Endothelial cell of umbilical vein (primary cell): ENCODE measurements around the gene KLC4. TPM values are rescaled to one million over a fixed set of nuclear protein-coding genes. Genes with fewer than 3 reads are reported as not detected.

Experiments used
- BruUV-seq: library from RNA; stranded (reverse); fragments of 400-500 nt; replicated peaks from 2 replicates; lab custom pipeline; 2021; lab: Mats Ljungman, UMichigan
- CTCF ChIA-PET: fragments of 300-600, 350-600 bp; sonication (Branson Sonifier 250); formaldehyde crosslinking; loops from one replicate; lab custom pipeline; 2021; ENCODE audit warnings: antibody characterized with exemption, inconsistent platforms; lab: Charles Lee
- POLR2A ChIA-PET: fragments of 300-600, 350-600 bp; sonication (Branson Sonifier 250); formaldehyde crosslinking; loops from one replicate; lab custom pipeline; 2021; ENCODE audit warnings: antibody characterized with exemption, inconsistent platforms; lab: Charles Lee
- DNase-seq: peaks from one replicate; pipeline ENCODE4 v3.0.0-alpha.2; 2011; ENCODE audit warnings: low read depth, low spot score
- FAIRE-seq: peaks from 2 replicates; lab custom pipeline; 2011; peaks lifted over from hg19 to GRCh38; lab: Jason Lieb, UNC
- H2AFZ ChIP-seq: 2 replicates; pipeline ENCODE4 v1.6.0; 2012; ENCODE audit warnings: low read depth, low read length, control low read depth, inconsistent platforms
- H3K27ac ChIP-seq: 2 replicates; pipeline ENCODE4 v1.5.1; 2011; ENCODE audit warnings: low read depth, mild to moderate bottlenecking, control low read depth, low read length, moderate library complexity; ENCODE audit not compliant: insufficient read depth
- H3K27me3 ChIP-seq, 2 experiments: 2 replicates each; pipeline versions ENCODE4 v1.6.0 to v1.6.1; 2011; ENCODE audit warnings: low read length in 2 of 2, mixed read lengths in 1 of 2; ENCODE audit not compliant: control insufficient read depth in 2 of 2, insufficient read depth in 2 of 2
- H3K36me3 ChIP-seq, 2 experiments: 2 replicates in 1 of 2; 3 replicates in 1 of 2; pipeline ENCODE4 v1.5.1; 2011; ENCODE audit warnings: low read length in 2 of 2, mild to moderate bottlenecking in 1 of 2, moderate library complexity in 1 of 2; ENCODE audit not compliant: control insufficient read depth in 2 of 2, insufficient read depth in 2 of 2; ENCODE audit errors: extremely low read depth in 1 of 2
- H3K4me1 ChIP-seq: 3 replicates; pipeline ENCODE4 v1.5.1; 2011; ENCODE audit warnings: mild to moderate bottlenecking, low read length; ENCODE audit not compliant: control insufficient read depth, insufficient read depth; ENCODE audit errors: extremely low read depth
- H3K4me2 ChIP-seq: 2 replicates; pipeline ENCODE4 v1.6.1; 2011; ENCODE audit warnings: low read length, control low read depth, mixed read lengths; ENCODE audit not compliant: insufficient read depth
- H3K4me3 ChIP-seq, 3 experiments: fragments of 200-600 bp in 1 of 3; sonication (generic), shearing (Covaris generic) in 1 of 3; replicated peaks in 1 of 3; 2 replicates each; pipeline ENCODE4 v1.5.1; 2011 to 2016; ENCODE audit warnings: control low read depth in 3 of 3, low read length in 3 of 3, mild to moderate bottlenecking in 2 of 3, inconsistent platforms in 1 of 3, low read depth in 1 of 3, moderate library complexity in 1 of 3; ENCODE audit not compliant: insufficient read depth in 1 of 3
- H3K79me2 ChIP-seq: 2 replicates; pipeline ENCODE4 v1.6.0; 2012; ENCODE audit warnings: low read length, inconsistent platforms; ENCODE audit not compliant: control insufficient read depth, insufficient read depth
- H3K9ac ChIP-seq: replicated peaks from 2 replicates; pipeline ENCODE3; 2011; ENCODE audit warnings: low read length, control low read depth; ENCODE audit not compliant: insufficient read depth; ENCODE audit errors: extremely low read depth
- H3K9me1 ChIP-seq: replicated peaks from 3 replicates; pipeline ENCODE4 v1.6.0; 2011; ENCODE audit warnings: mild to moderate bottlenecking, low read length; ENCODE audit not compliant: control insufficient read depth, insufficient read depth; ENCODE audit errors: extremely low read depth
- H3K9me3 ChIP-seq: replicated peaks from 2 replicates; pipeline ENCODE4 v1.5.1; 2012; ENCODE audit warnings: low read length, inconsistent platforms; ENCODE audit not compliant: control insufficient read depth, insufficient read depth
- H4K20me1 ChIP-seq: replicated peaks from 2 replicates; pipeline ENCODE3; 2011; ENCODE audit warnings: mild to moderate bottlenecking, low read length; ENCODE audit not compliant: control insufficient read depth, insufficient read depth; ENCODE audit errors: extremely low read depth
- CTCF ChIP-seq, 2 donors: IDR thresholded peaks; 1 replicate in 1 of 2; 2 replicates in 1 of 2; pipeline ENCODE4 v1.5.1; 2011; ENCODE audit warnings: low read length in 2 of 2, mild to moderate bottlenecking in 2 of 2, moderate library complexity in 2 of 2, control low read depth in 1 of 2, inconsistent platforms in 1 of 2, low read depth in 1 of 2; ENCODE audit not compliant: insufficient read depth in 1 of 2; ENCODE audit errors: extremely low read depth in 1 of 2
- EZH2 ChIP-seq: IDR thresholded peaks from 2 replicates; pipeline ENCODE4 v1.6.1; 2012; ENCODE audit warnings: borderline replicate concordance, low read depth, mild to moderate bottlenecking, moderate library complexity, low read length, inconsistent platforms; ENCODE audit not compliant: severe bottlenecking
- FOS ChIP-seq: IDR thresholded peaks from 2 replicates; pipeline ENCODE4 v1.6.1; 2011; ENCODE audit warnings: mild to moderate bottlenecking, low read length, moderate library complexity, borderline replicate concordance; ENCODE audit not compliant: insufficient read depth
- GATA2 ChIP-seq: IDR thresholded peaks from 2 replicates; pipeline ENCODE4 v1.7.0; 2011; ENCODE audit warnings: low read depth, mild to moderate bottlenecking, moderate library complexity, mixed read lengths, low read length; ENCODE audit not compliant: insufficient read length, insufficient read depth
- JUN ChIP-seq: IDR thresholded peaks from 2 replicates; pipeline ENCODE4 v1.6.1; 2011; ENCODE audit warnings: borderline replicate concordance, low read depth; ENCODE audit not compliant: insufficient read length, insufficient read depth
- MAX ChIP-seq: IDR thresholded peaks from 2 replicates; pipeline ENCODE4 v1.6.1; 2011; ENCODE audit not compliant: insufficient read depth, insufficient read length
- MYC ChIP-seq: IDR thresholded peaks from one replicate; pipeline ENCODE4 v1.6.1; 2011; ENCODE audit warnings: mild to moderate bottlenecking, low read depth, low read length
- POLR2A ChIP-seq: IDR thresholded peaks from 2 replicates; pipeline ENCODE4 v1.6.1; 2012; ENCODE audit warnings: low read depth, mild to moderate bottlenecking, control low read depth, low read length
- POLR2AphosphoS5 ChIP-seq: IDR thresholded peaks from 2 replicates; pipeline ENCODE4 v1.6.1; 2012; ENCODE audit warnings: low read depth, mild to moderate bottlenecking, control low read depth, low read length, moderate library complexity; ENCODE audit not compliant: insufficient read depth
- dilution Hi-C: fragments of 300-500 bp; cut with MboI; formaldehyde crosslinking; loops from one replicate; pipeline ENCODE4 v1.15.0; 2019; ENCODE audit warnings: low sequenced_read_pairs; ENCODE audit not compliant: extremely low pct_ligation_motif_present
- intact Hi-C: fragments of 100-400 bp; cut with micrococcal nuclease; formaldehyde crosslinking; loops from one replicate; pipeline ENCODE4 v1.10.0; 2022
- polyA plus RNA-seq, 4 experiments: library from polyadenylated mRNA; depleted of rRNA in 3 of 4; stranded (reverse) in 3 of 4; unstranded in 1 of 4; fragments of >200 nt; gene quantifications; 2 replicates each; pipeline versions ENCODE4 v1.2.1 to v1.2.3, GENCODE V29; 2011 to 2012; ENCODE audit warnings: missing spikeins in 1 of 4
- total RNA-seq: library from RNA; stranded (reverse); gene quantifications from 2 replicates; pipeline ENCODE4 v1.2.3, GENCODE V29; 2021

The KLC4 gene
- total and polyA plus RNA-seq, 2 donors (not counting 3 experiments of a cell fraction or from before 2014, with no cell fraction given) = 17.7 to 26.8 TPM

- BruUV-seq = no TSS peak
- no peaks in the 10 kb centered on the region for H3K27me3 ChIP-seq
- peak overlapping the region; percentile 95 for H3K4me2 ChIP-seq
- no peaks in the 10 kb centered on the region for H4K20me1 ChIP-seq
- POLR2A ChIA-PET = interaction anchor here (0.7 to 1.9 kb wide), 7 partner anchors 30 to 85 kb away, joined by 4 to 9 read pairs (median 6); partner anchors contain the start of genes CNPY3, CUL7, KLC4 and MRPL2
- peak overlapping the region; percentile 52 for H3K27ac ChIP-seq
- peaks cover 17% of the 10 kb centered on the region for H3K4me1 ChIP-seq
- no peaks in the 10 kb centered on the region for H3K9me3 ChIP-seq
- H3K9ac ChIP-seq = peak overlapping the region; percentile 90
- no peaks in the 10 kb centered on the region for H3K9me1 ChIP-seq
- H3K4me3 ChIP-seq = peak overlapping the region; percentile 53 to 87 (median 58)
- peak; percentile 44 for DNase-seq
- dilution Hi-C loops (no loop called here), intact Hi-C loops (loop anchor here (1.0 to 5.0 kb wide), 5 partner anchors 36 to 160 kb away; partner anchors contain the start of genes CNPY3, CUL7, GNMT and PEX6)
- TF ChIP-seq MYC (no peak), JUN (no peak), FOS (no peak), CTCF (IDR thresholded peaks at IDR 0.05; ENCODE audit: extremely low read depth in 1 of 2, insufficient read depth in 1 of 2, low read depth in 1 of 2, low read length in 2 of 2) (no peak), MAX (no peak), POLR2AphosphoS5 (no peak), GATA2 (no peak), POLR2A (no peak), EZH2 (no peak)
- H2AFZ ChIP-seq = no peak overlapping the region
- peaks cover 5 to 33% of the 10 kb centered on the region in 2 experiments for H3K36me3 ChIP-seq
- FAIRE-seq = no peak
- CTCF ChIA-PET = interaction anchor here (0.5 to 8.7 kb wide), 10 partner anchors 18 to 129 kb away, joined by 3 to 55 read pairs (median 4); partner anchors contain the start of genes CNPY3, CUL7 and PEX6
- peaks cover 34% of the 10 kb centered on the region for H3K79me2 ChIP-seq
Observed at GRCh38 chr6:43014434-43014909, 45.0 kb upstream of the KLC4 start.
